Measurements from ENCODE around the gene PCDHB16.
"Not testable (repeated sequence)": the region's sequence is repeated elsewhere in the genome, so short reads cannot be mapped to it uniquely, and the experiment has no call there.

- not testable (repeated sequence) for TF ChIP-seq POLR2A, CTCF, EP300 (IDR thresholded peaks at IDR 0.05)
Observed at GRCh38 chr5:141210281-141210680, 28.1 kb downstream of the PCDHB16 start.
